ENCODE measurements around the gene TRIP13. TPM values are rescaled to one million over a fixed set of nuclear protein-coding genes. Genes with fewer than 3 reads are reported as not detected.
"Not testable (repeated sequence)": the region's sequence is repeated elsewhere in the genome, so short reads cannot be mapped to it uniquely, and the experiment has no call there.

TRIP13 gene
- total RNA-seq, 2 donors from 2014 or later: 1.0 to 2.6 TPM

GRCh38 chr5:872301-872700 lies 20.4 kb upstream of the TRIP13 start:
- Mint-ChIP-seq H3K27ac (no peak overlapping the region), H3K27me3 (no peaks in the 10 kb centered on the region), H3K36me3 (ENCODE audit: low read depth) (peaks cover 12% of the 10 kb centered on the region), H3K4me1 (peaks cover 21% of the 10 kb centered on the region), H3K4me3 (no peak overlapping the region)
- ATAC-seq (no peak), DNase-seq (no peak)
- H3K9me3 ChIP-seq (ENCODE audit: control insufficient read depth, low read length, poor library complexity, severe bottlenecking): no peaks in the 10 kb centered on the region

- Mint-ChIP-seq H3K4me3 (no peak overlapping the region), H3K4me1 (peaks cover 22% of the 10 kb centered on the region), H3K27ac (peak overlapping the region; percentile 41), H3K36me3 (ENCODE audit: low read depth) (peaks cover 9% of the 10 kb centered on the region), H3K27me3 (no peaks in the 10 kb centered on the region)
- no peak for DNase-seq
- no peak for ATAC-seq
- H3K9me3 ChIP-seq (ENCODE audit: control insufficient read depth, low read length, poor library complexity, severe bottlenecking): no peaks in the 10 kb centered on the region
Observed at GRCh38 chr5:873328-873727, 19.4 kb upstream of the TRIP13 start.

- ATAC-seq (no peak), DNase-seq (no peak)
- Mint-ChIP-seq H3K4me1 (peaks cover 22% of the 10 kb centered on the region), H3K4me3 (no peak overlapping the region), H3K36me3 (ENCODE audit: low read depth) (peaks cover 7% of the 10 kb centered on the region), H3K27ac (no peak overlapping the region), H3K27me3 (no peaks in the 10 kb centered on the region)
- no peaks in the 10 kb centered on the region for H3K9me3 ChIP-seq (ENCODE audit: control insufficient read depth, low read length, poor library complexity, severe bottlenecking)
Observed at GRCh38 chr5:875931-876330, 16.8 kb upstream of the TRIP13 start.

GRCh38 chr5:876398-877365 lies 16.0 kb upstream of the TRIP13 start:
- Mint-ChIP-seq H3K36me3 (ENCODE audit: low read depth) (peaks cover 8% of the 10 kb centered on the region), H3K4me3 (no peak overlapping the region), H3K4me1 (peaks cover 20% of the 10 kb centered on the region), H3K27ac (no peak overlapping the region), H3K27me3 (no peaks in the 10 kb centered on the region)
- ATAC-seq (no peak), DNase-seq (no peak)
- no peaks in the 10 kb centered on the region for H3K9me3 ChIP-seq (ENCODE audit: control insufficient read depth, low read length, poor library complexity, severe bottlenecking)

GRCh38 chr5:878125-878524 lies 14.6 kb upstream of the TRIP13 start:
- peaks cover 14% of the 10 kb centered on the region for H3K36me3 Mint-ChIP-seq (ENCODE audit: low read depth)
- no peak for DNase-seq
- peak overlapping the region; percentile 82 for H3K27ac Mint-ChIP-seq

GRCh38 chr5:878677-879076 lies 14.0 kb upstream of the TRIP13 start:
- ATAC-seq; H3K27me3 Mint-ChIP-seq; H3K9me3 ChIP-seq (ENCODE audit: control insufficient read depth, low read length, poor library complexity, severe bottlenecking); DNase-seq; H3K4me3 Mint-ChIP-seq: not testable (repeated sequence)
- Mint-ChIP-seq H3K4me1 (peaks cover 17% of the 10 kb centered on the region), H3K27ac (peak overlapping the region; percentile 82), H3K36me3 (ENCODE audit: low read depth) (peaks cover 14% of the 10 kb centered on the region)

More at GRCh38 chr5:878125-878524, 14.6 kb upstream of the TRIP13 start:
- no peaks in the 10 kb centered on the region for H3K9me3 ChIP-seq (ENCODE audit: control insufficient read depth, low read length, poor library complexity, severe bottlenecking)
- Mint-ChIP-seq H3K27me3 (no peaks in the 10 kb centered on the region), H3K4me1 (peaks cover 22% of the 10 kb centered on the region), H3K4me3 (no peak overlapping the region)
- ATAC-seq: no peak

- H3K36me3 Mint-ChIP-seq (ENCODE audit: low read depth): peaks cover 9% of the 10 kb centered on the region
- ATAC-seq (no peak), DNase-seq (no peak)
- no peaks in the 10 kb centered on the region for H3K27me3 Mint-ChIP-seq
- H3K9me3 ChIP-seq (ENCODE audit: control insufficient read depth, low read length, poor library complexity, severe bottlenecking): no peaks in the 10 kb centered on the region
- peak overlapping the region; percentile 59 for H3K4me3 Mint-ChIP-seq
- H3K4me1 Mint-ChIP-seq: peaks cover 6% of the 10 kb centered on the region
- peak overlapping the region; percentile 0 for H3K27ac Mint-ChIP-seq
Observed at GRCh38 chr5:880816-881550, 11.7 kb upstream of the TRIP13 start.

- DNase-seq (no peak), ATAC-seq (no peak)
- peaks cover 9% of the 10 kb centered on the region for H3K36me3 Mint-ChIP-seq (ENCODE audit: low read depth)
- H3K9me3 ChIP-seq (ENCODE audit: control insufficient read depth, low read length, poor library complexity, severe bottlenecking): no peaks in the 10 kb centered on the region
- H3K4me3 Mint-ChIP-seq: no peak overlapping the region
- no peaks in the 10 kb centered on the region for H3K27me3 Mint-ChIP-seq
- H3K4me1 Mint-ChIP-seq: peaks cover 6% of the 10 kb centered on the region
- H3K27ac Mint-ChIP-seq: peak overlapping the region; percentile 0
Observed at GRCh38 chr5:881551-881935, 11.1 kb upstream of the TRIP13 start.

- Mint-ChIP-seq H3K4me1 (peaks cover 6% of the 10 kb centered on the region), H3K4me3 (peak overlapping the region; percentile 52), H3K36me3 (ENCODE audit: low read depth) (peaks cover 13% of the 10 kb centered on the region), H3K27ac (peak overlapping the region; percentile 46), H3K27me3 (no peaks in the 10 kb centered on the region)
- DNase-seq (no peak), ATAC-seq (no peak)
- H3K9me3 ChIP-seq (ENCODE audit: control insufficient read depth, low read length, poor library complexity, severe bottlenecking): no peaks in the 10 kb centered on the region
Observed at GRCh38 chr5:882253-883183, 10.2 kb upstream of the TRIP13 start.

GRCh38 chr5:883475-884181 lies 9.1 kb upstream of the TRIP13 start:
- H3K27me3 Mint-ChIP-seq: no peaks in the 10 kb centered on the region
- peaks cover 9% of the 10 kb centered on the region for H3K4me1 Mint-ChIP-seq
- ATAC-seq (no peak), DNase-seq (no peak)
- no peaks in the 10 kb centered on the region for H3K9me3 ChIP-seq (ENCODE audit: control insufficient read depth, low read length, poor library complexity, severe bottlenecking)
- H3K27ac Mint-ChIP-seq: peak overlapping the region; percentile 46
- H3K36me3 Mint-ChIP-seq (ENCODE audit: low read depth): peaks cover 13% of the 10 kb centered on the region
- H3K4me3 Mint-ChIP-seq: no peak overlapping the region

GRCh38 chr5:884345-885126 lies 8.1 kb upstream of the TRIP13 start:
- no peaks in the 10 kb centered on the region for H3K9me3 ChIP-seq (ENCODE audit: control insufficient read depth, low read length, poor library complexity, severe bottlenecking)
- H3K27me3 Mint-ChIP-seq: no peaks in the 10 kb centered on the region
- peaks cover 13% of the 10 kb centered on the region for H3K36me3 Mint-ChIP-seq (ENCODE audit: low read depth)
- H3K4me1 Mint-ChIP-seq: peaks cover 9% of the 10 kb centered on the region
- no peak for ATAC-seq
- no peak overlapping the region for H3K4me3 Mint-ChIP-seq
- peak overlapping the region; percentile 46 for H3K27ac Mint-ChIP-seq
- no peak for DNase-seq

- Mint-ChIP-seq H3K27me3 (no peaks in the 10 kb centered on the region), H3K36me3 (ENCODE audit: low read depth) (peaks cover 13% of the 10 kb centered on the region), H3K27ac (no peak overlapping the region), H3K4me1 (peaks cover 9% of the 10 kb centered on the region), H3K4me3 (no peak overlapping the region)
- ATAC-seq (no peak), DNase-seq (no peak)
- H3K9me3 ChIP-seq (ENCODE audit: control insufficient read depth, low read length, poor library complexity, severe bottlenecking): no peaks in the 10 kb centered on the region
Observed at GRCh38 chr5:885127-885442, 7.6 kb upstream of the TRIP13 start.

Measured in T-helper 17 cell (primary cell).